Hindlimb muscle (tissue), 1 donor: ENCODE results near the gene PHPT1. TPM values are rescaled to one million over a fixed set of nuclear protein-coding genes. Genes with fewer than 3 reads are reported as not detected.
"Not testable (repeated sequence)": the region's sequence is repeated elsewhere in the genome, so short reads cannot be mapped to it uniquely, and the experiment has no call there.

Experiments used
- DNase-seq: peaks from one replicate; pipeline ENCODE4 v3.0.0-alpha.2; 2013
- polyA plus RNA-seq: library from polyadenylated mRNA; unstranded; fragments of 120-200 nt; gene quantifications from one replicate; pipeline ENCODE4 v1.2.1, GENCODE V29; 2013; ENCODE audit not compliant: insufficient read length

Gene PHPT1
- polyA plus RNA-seq = 109 TPM

DNA sequence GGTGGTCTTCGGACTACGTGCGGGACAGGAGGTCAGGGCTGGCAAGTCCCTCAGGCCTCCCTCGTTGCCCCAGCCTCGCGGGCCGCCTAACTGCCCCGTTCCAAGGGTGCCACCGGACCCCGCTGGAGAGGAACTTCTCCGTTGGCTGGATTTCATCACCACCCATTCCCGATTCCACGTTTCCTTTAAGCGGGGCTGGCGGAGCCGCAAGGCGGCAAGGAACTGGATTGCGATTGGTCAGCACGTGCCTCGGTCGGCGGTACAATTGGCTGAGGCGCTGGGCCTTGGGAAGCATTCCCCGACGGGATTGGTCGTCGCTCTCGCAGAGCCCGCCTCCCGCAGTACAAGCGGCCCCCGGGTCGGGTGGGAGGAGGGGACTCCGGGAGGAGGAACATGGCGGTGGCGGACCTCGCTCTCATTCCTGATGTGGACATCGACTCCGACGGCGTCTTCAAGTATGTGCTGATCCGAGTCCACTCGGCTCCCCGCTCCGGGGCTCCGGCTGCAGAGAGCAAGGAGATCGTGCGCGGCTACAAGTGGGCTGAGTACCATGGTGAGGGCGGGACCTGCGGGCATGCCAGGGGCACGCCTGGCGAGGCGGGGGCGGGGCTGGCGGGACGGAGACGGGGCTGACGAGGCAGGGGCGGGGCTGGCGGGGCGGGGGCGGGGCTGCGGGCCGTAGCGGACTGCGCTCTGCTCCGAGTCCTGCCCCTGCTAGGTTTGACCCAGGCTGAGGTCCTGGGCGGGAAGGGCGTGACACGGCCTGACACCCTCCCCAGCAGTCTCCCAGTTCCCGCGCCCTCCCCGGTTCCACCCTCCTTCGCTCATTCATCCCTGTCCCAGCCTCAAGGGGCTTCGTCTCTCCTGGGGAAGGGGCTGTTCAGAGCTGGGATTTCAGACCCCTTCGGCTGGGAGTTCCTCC is at the start of gene PHPT1:
Gene PHPT1 (plus strand): TSS at position 372 of the 922 bp plus-strand sequence. CDS start 22 bp downstream, at position 394.
- DNase-seq = peak; percentile 99

DNA sequence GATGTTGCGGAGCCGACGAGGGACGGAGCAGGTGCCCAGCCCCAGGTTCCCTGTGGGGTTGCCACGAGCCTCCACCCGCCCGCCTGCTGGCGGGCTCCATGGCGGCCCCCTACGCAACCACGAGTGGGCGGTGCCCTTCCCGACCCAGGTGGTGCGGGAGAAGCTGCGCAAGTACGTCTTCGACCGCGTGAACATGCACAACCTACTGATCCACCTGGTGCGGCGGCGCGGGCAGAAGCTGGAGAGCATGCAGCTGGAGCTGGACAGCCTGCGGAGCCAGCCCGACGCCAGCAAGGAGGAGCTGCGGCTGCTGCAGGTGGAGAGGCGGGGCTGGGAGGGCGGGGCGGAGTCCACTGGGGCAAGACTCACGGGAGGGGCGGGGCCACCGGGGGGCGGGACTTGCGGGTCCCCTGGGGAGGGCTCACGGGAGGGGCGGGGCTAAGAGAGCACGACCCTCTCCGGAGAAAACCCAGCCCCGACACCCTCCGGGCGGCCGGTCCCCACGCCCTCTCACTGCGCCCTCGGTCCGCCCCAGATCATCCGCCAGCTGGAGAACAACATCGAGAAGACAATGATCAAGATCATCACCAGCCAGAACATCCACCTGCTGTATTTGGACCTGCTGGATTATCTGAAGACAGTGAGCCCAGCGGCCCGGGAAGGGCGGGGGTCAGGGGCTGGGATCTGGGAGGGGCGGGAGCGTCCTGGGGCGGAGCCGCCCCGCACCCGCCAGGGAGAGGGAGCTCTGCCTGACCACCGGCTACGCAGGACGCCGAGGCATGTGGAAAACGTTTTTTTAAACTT is 49.2 kb upstream of the PHPT1 start:
- DNase-seq = no peak

DNA sequence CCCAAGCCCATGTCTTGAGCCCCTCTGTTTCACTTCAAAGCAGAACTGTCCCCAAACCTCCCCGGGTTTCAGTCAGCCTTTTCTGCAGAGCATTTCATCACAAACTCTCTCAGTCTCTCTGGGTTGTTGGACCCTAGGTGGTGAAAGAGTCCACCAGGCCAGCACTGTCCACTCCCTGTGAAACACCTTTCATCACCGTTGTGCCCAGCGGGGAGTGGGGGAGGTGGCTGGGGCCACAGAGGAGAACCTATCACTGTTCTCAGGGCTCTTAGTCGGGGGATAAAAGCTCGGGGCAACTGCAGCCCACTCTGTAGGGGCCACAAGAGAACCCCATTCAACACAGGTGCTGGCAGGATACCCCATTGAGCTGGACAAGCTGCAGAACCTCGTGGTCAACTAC is 46.9 kb upstream of the PHPT1 start:
- DNase-seq = no peak

DNA sequence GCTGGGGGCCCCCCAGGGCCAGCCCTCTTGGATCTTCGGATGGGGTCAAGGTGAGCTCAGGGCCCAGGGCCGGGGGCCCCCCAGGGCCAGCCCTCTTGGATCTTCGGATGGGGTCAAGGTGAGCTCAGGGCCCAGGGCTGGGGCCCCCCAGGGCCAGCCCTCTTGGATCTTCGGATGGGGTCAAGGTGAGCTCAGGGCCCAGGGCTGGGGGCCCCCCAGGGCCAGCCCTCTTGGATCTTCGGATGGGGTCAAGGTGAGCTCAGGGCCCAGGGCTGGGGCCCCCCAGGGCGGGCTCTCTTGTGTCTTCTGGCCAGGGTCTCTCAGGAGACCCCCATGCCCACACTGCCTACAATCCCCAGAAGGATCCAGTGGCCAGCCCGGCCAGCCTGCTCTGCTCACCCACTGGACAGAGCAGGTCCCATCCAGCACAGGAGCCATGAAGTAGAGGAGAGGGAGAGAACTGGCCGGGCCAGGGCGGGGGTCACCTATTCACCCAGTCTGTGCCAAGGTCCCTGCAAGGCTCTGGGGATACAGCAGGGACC is 46.1 kb upstream of the PHPT1 start:
- not testable (repeated sequence) for DNase-seq

DNA sequence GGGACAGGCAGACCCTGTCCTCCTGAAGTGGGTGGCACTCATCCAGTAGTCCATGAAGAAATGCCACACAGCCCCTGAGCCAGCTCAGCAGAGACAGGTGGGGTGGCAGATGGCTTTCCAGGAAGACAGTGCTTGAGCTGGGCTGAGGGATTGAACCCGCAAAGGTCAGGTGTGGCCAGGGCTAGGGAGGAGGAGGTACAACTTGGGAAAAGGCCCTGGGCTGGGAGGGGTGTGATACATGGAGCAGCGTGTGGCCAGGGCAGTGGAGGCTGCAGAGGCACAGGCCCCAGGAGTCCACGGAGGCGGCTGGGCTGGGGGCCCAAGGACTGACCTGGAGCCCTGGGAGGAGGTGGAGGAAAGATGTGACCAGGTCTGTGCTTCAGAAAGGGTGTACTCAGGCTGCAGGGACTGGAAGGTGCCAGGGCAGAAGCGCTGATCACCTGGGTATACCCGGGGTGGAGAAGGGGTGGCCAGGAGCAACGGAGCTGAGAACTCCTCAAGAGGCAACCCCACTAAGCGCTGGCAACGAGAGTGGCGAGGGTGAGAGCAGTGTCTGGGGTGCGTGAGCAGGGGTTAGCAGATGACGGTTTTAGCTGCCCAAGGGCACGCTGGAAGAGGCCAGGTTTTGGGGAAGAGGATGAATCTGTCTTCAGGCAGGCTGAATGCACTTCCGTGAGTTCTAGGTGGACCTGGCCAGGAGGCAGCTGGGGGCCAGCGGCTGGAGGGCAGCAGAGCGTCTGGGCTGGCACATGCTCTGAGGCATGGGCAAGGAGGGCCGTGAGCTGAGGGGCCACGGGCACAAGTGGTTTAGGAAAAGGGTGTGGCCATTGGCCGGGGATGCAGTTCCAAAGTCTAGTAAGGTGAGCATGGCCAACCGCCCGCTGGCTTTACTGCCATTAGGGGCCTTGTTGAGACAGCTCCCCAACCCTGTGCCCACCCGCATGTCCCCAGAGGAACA is 45.4 kb upstream of the PHPT1 start:
- DNase-seq = no peak

DNA sequence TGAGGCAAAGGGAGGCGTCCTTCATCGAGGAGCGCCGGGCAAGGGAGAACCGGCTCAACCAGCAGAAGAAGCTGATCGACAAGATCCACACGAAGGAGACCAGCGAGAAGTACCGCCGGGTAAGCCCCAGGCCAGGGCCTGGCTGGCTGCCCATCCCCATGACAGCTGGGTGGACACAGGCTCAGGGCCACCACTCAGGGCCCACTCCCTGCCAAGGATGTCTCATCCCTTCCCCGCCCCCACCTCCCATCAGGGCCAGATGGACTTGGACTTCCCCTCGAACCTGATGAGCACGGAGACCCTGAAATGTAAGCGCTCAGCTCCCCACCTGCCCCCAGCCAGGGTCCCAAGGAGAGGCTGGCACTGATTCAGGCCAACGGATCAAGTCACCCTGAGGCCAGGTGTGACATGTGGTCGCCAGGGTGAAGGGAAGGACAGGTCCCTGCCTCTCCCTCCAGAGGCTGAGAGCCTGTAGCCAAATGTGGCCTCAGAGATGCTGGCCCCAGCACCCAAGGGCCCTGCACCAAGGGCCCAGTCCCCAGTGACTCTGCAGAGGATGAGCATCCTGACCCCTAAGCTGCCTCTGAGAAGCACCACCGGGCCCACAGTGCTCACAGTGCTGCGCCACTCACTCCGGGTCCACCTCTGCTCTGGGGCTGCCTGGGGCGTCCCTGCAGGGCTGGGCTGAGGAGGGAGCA is 44.6 kb upstream of the PHPT1 start:
- no peak for DNase-seq

DNA sequence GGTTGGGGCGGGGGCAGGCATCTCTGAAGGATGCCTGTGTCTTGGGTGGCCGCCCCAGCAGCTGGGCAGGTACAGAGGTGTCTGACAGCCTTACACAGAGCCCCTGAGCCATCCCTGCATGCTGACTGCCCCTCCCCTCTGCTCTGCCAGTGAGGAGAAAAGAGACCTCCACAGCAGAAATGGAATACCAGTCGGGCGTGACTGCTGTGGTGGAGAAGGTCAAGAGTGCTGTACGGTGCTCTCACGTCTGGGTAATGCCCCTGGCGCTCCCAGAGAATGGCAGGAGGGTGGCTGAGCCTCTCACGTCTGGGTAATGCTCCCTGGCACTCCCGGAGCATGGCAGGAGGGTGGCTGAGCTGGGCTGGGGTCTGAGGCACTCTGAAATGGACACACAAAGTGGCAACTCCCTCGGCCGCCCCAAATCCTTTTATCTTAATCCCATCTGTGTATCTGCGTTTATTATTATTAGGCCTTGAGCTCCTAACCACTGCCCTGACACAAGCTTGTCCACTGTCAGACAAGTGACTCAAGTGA is 43.9 kb upstream of the PHPT1 start:
- no peak for DNase-seq

DNA sequence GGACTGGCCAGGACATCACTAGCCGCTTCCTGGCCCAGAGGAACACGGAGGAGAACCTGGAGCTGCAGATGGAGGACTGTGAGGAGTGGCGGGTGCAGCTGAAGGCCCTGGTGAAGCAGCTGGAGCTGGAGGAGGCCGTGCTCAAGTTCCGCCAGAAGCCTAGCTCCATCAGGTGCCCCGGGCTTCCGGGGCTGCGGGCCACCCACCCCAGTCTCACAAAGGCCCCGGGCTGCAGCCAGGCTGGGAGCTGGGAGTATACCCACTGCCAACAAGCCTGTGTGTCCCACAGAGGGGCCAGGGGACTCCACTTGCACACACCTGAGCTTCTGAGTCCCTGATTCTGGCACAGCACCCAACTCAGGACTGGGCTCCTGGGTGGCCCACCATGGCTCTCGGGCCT is 43.1 kb upstream of the PHPT1 start:
- DNase-seq = no peak

DNA sequence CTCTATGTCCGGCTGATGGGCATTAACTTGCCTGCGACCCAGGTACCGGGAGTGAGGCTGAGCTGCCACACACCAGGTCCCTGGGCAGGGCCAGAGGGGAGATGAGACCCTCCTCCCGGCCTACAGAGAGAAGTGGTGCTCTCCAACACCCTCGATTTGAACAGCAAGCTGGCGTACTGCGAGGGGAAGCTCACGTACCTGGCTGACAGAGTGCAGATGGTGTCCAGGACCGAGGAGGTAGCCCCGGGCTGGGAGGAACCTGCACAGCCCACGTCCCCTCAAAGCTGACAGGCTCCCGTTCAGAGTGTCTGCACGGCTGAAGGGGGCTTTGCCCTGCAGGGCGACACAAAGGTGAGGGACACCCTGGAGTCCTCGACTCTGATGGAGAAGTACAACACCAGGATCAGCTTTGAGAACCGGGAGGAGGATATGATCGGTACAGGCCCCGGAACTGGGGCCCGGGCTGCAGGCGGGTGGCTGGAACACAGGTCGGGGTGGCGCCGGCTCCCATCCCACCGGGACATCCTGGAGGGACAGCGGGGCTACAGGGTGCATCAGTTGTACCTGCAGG is 42.5 kb upstream of the PHPT1 start:
- DNase-seq = no peak

DNA sequence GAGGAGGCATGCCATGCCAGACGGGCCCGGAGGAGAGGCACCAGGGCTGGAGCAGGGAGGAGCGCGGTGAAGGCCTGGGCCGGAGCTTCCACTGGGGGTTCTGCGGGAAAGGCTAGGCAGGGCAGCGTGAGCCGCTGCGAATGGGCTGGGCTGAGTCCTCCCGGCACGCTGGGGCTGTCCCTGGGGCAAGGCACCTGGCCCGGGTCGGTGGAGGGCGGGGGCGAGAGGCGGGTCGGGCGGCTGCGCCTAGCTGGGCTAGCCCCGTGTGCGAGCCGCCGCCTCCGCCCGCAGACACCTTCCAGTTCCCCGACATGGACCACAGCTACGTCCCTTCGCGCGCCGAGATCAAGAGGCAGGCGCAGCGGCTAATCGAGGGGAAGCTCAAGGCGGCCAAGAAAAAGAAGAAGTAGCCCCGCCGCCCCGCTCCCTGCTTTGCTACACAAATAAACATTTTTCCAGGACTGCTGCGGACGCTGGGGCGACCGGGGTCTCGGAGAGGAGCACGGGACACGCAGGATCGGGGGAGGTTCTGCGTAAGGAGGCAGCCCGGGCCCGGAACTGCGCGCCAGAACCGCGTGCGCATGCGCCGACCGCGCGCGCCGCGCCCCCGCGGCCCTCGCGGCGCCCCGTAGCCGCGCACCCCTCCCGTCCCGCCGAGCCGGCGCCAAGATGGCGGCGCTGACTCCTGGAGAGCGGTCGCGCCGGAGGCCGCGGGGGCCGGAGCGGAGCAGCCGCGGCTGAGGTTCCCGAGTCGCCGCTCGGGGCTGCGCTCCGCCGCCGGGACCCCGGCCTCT is 41.7 kb upstream of the PHPT1 start, which contains the start of gene RABL6:
Gene RABL6 (plus strand): TSS at position 668 of the 794 bp plus-strand sequence. CDS start 249 bp downstream, outside the sequence.
- DNase-seq = peak; percentile 94

DNA sequence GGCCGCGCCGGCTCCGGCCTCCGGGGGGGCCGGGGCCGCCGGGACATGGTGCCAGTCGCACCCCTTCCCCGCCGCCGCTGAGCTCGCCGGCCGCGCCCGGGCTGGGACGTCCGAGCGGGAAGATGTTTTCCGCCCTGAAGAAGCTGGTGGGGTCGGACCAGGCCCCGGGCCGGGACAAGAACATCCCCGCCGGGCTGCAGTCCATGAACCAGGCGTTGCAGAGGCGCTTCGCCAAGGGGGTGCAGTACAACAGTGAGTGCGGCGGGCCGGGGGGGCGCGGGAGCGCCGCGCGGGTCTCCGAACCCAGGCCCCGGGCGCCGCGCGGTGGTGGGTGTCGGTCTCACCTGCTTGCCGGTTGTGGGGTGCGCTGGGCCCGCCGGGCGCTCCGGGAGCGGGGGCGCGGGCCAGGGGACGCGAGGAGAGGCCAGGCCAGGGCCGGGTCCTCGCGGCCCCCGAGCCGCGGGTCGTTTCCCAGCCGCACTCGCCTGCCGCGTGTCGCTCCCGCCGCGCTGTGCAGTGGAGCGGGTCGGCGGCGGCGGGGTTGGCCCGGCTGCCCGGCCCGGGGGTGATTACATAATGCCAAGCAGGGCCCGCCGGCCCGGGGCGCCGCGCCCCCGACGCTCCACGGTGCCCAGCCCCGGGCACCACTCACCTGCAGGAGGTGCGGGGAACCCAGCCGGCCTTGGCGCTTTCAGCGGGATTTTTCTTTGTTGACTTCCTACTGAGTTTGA is 41.0 kb upstream of the PHPT1 start:
- DNase-seq = no peak

DNA sequence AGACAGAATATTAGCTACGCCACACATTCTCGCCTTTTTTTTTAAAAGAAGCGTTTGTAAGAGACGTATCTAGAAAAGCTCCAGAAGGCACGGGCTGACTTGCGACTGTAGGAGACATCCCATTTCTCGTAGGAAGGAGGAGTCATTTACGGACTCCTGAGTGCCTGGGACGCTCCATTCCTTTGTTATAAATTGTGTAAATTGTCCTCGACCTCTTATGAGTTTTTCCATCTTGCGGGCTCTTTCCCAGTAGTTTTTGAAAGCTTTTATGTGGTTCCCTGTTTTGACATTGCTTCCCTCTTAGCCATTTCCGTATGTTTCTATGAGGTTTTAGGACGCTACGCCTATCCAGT is 40.4 kb upstream of the PHPT1 start:
- no peak for DNase-seq

DNA sequence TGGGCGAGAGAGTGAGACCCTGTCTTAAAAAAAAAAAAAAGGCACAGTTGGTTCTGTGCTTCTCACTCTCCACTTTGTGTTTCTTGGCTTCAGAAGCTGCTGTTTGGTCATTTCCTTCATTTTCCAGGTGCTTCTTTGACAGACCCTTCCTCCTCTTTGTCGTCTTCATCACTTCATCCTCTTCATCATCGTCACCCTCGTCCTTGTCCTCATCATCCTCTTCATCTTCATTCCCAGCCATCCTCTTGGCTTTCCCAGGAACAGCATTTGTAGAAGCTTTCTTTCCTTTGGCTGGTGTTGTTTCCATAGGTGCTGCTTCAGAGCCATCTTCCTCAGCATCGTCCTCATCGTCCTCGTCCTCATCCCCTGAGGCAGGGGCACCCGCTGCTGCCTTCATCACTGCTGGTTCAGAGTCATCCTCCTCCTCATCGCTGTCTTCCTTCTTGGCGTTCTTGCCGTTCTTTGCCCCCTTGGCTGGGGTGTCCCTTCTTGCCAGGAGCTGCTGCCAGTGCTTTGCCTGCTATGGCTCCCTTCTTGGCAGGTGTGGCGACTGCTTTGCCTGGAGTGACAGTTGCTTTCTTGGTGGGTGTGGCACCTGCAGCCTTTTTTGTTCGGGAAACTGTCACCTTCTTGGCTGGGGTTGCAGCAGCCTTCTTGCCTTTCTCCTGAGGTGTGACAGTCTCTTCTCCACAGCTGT is 34.3 kb upstream of the PHPT1 start:
- no peak for DNase-seq

DNA sequence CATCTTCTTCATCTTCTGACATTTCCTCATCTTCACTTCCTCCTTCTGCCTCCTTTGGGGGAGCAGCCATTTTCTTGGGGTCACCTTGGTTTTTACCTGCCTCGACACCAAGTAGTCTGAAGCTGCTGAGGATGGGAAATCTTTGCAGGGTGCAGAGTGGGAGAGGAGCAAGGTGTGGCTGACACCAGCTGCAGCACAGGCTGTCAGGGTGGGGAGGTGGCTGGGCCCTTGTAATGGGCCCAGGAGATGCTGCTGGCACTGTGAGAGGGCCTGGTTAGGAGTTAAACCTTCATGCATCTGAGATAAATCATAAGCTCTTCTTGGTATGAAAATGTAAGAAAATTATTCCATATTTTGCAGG is 33.8 kb upstream of the PHPT1 start:
- DNase-seq = no peak

DNA sequence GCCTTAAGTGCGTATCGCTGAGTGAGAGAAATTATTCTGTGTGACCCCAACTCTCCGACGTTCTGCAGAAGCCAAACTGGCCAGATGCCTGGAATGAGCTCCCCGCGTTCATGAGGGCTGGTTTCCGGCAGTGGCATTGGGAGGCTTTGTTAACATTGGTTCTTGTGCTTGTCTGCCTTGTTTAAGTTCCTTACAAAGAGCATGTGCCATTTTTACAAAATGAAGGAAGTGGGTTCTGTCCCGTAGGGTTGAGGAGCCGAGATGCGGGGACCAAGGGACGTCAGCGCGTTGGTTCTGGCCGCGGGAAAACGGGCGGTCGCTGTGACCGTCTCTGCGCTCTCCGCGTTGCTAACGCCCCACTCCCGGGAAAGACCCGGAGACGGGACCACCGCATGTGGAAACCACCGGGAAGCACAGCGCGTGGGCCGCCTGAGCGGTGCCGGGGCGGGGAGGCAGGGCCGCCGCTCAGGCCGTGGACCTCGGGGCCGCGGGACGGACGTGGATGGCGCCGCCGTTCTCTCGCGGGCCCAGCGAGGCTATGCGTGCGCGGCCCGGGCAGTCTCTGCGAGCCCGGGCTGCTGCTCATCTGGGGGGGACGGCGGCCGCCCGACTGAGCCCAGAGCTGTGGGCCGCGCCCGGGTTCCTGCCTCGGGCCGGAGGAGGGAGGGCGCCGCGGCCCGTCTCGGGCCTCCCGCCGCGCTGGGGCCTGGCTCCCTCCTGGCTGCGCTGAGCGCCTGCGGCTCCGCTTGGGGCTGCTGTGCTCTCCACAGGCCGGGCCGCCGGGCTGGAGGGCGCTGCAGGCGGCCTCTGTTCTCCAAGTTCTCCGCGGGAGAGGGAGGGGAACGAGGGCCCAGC is 28.0 kb upstream of the PHPT1 start:
- no peak for DNase-seq

DNA sequence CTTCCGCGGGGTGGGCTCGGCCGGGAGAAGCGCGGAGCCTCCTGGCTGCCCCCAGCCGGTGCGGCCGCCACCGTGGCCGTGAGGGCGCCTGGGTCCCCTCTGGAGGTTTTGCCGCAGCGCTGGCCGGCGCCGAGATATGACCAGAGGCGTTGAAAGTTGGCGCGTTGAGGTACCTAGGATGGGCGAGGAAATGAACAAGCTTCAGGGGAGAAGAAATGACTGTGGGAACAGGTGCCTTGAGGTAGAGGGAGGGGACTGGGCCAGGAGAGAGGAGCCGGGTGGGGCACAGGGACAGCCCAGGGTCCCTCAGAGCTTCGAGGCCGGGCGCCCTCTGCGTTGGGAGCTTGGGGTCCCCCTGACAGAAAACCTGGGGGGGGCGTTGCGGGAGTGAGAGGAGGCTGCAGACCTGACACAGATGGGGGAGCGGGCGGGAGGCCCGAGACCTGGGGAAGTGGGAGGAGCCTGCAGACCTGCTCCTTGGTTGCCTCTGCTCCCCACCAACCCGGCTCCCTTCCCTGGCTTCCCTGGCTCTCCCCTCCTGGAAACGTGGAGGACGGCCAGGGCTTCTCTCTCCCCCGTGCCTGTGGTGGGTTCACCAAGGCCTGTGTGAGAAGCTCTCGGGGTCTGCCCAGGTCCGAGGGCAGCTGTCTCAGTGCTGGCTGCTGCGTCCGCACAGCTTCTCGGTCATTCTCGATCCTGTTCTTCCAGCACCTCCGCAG is 27.2 kb upstream of the PHPT1 start:
- DNase-seq = no peak
